ENCODE results near the gene GPR173. TPM values are rescaled to one million over a fixed set of nuclear protein-coding genes. Genes with fewer than 3 reads are reported as not detected.

Gene GPR173
- total RNA-seq, 2 experiments from 2014 or later, result 5.4 to 8.7 TPM

DNA sequence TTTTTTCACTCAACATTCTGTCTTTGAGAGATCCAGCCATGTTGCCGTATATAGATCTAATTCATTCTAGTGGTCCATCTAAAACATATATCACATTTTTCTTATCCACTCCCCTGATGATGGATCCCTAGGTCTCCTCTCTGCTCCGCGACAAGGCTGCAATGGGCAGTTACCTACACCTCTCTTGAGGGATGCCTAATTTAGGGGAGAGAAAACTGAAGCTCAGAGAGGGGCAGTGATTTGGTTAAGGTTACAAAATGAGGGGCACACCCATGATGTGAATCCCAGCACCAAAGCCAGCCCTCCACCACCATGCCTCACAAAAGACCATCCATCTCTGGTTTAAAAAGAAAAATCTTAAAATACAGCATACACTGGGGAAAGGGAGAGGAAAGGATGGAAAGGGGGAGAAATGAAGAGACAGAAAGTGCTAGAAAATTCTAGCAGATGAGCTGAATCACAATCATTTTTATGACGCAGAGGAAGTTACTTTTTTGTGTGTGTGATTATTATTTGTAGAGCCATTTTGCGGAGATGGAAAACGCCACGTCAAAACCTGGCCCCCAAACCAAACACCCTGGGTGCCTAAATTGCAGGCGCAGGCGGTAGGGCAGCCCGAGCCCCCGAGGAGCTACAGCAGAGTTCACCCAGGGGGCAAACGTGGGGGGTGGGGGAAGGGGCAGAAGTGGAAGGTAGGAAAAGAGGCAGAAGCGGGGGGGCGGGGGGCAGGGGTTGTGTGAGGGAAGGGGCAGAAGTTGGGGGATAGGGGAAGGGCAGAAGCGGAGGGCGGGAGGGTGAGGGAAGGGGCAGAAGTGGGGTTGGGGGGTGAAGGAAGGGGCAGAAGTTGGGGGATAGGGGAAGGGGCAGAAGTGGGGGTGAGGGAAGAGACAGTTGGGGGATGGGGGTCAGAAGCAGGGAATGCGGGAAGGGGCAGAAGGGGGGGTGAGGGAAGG is 32.3 kb downstream of the GPR173 start:
- Histone ChIP-seq H3K4me2 (ENCODE audit: low read length) (peak overlapping the region; percentile 31; the same call in 1 of the 2 replicates), H3K36me3 (ENCODE audit: insufficient read depth, low read length) (peaks cover 16% of the 10 kb centered on the region), H3K79me2 (ENCODE audit: insufficient read depth, low read depth, low read length) (peaks cover 11% of the 10 kb centered on the region; the same call in 1 of the 2 replicates), H3K9me2 (ENCODE audit: insufficient read depth, low read length) (no peaks in the 10 kb centered on the region), H3K4me3 (ENCODE audit: low read depth, low read length, poor library complexity, severe bottlenecking) (no peak overlapping the region), H4K20me1 (ENCODE audit: insufficient read depth, low read length) (peaks cover 5% of the 10 kb centered on the region; the same call in 1 of the 2 replicates), H2AFZ (ENCODE audit: low read length) (no peak overlapping the region), H3K4me1 (ENCODE audit: insufficient read depth, low read length, poor library complexity, severe bottlenecking) (peaks cover 14% of the 10 kb centered on the region), H3K9me3 (ENCODE audit: low read length) (no peaks in the 10 kb centered on the region), H3K27ac (ENCODE audit: low read depth, low read length, poor library complexity, severe bottlenecking) (no peak overlapping the region)
- ChIA-PET CTCF (ENCODE audit: unreplicated experiment) (no interaction called here), POLR2A (interaction anchor here (0.6 kb wide), 1 partner anchor 9 kb away, joined by 3 read pairs; no protein-coding TSS in a partner anchor)
- intact Hi-C loops (cut with micrococcal nuclease; ENCODE audit: unreplicated experiment), result no loop called here
- no peak for TF ChIP-seq EZH2phosphoT487 (IDR thresholded peaks at IDR 0.05; ENCODE audit: borderline replicate concordance, low read depth, low read length)
- TF ChIP-seq, protein P1, sequence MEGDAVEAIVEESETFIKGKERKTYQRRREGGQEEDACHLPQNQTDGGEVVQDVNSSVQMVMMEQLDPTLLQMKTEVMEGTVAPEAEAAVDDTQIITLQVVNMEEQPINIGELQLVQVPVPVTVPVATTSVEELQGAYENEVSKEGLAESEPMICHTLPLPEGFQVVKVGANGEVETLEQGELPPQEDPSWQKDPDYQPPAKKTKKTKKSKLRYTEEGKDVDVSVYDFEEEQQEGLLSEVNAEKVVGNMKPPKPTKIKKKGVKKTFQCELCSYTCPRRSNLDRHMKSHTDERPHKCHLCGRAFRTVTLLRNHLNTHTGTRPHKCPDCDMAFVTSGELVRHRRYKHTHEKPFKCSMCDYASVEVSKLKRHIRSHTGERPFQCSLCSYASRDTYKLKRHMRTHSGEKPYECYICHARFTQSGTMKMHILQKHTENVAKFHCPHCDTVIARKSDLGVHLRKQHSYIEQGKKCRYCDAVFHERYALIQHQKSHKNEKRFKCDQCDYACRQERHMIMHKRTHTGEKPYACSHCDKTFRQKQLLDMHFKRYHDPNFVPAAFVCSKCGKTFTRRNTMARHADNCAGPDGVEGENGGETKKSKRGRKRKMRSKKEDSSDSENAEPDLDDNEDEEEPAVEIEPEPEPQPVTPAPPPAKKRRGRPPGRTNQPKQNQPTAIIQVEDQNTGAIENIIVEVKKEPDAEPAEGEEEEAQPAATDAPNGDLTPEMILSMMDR (conservative IDR thresholded peaks at IDR 0.05; ENCODE audit: low read length), result no peak
- DNase-seq (ENCODE audit: low spot score), result no peak
- BruUV-seq (replicated peaks), result no TSS peak

DNA sequence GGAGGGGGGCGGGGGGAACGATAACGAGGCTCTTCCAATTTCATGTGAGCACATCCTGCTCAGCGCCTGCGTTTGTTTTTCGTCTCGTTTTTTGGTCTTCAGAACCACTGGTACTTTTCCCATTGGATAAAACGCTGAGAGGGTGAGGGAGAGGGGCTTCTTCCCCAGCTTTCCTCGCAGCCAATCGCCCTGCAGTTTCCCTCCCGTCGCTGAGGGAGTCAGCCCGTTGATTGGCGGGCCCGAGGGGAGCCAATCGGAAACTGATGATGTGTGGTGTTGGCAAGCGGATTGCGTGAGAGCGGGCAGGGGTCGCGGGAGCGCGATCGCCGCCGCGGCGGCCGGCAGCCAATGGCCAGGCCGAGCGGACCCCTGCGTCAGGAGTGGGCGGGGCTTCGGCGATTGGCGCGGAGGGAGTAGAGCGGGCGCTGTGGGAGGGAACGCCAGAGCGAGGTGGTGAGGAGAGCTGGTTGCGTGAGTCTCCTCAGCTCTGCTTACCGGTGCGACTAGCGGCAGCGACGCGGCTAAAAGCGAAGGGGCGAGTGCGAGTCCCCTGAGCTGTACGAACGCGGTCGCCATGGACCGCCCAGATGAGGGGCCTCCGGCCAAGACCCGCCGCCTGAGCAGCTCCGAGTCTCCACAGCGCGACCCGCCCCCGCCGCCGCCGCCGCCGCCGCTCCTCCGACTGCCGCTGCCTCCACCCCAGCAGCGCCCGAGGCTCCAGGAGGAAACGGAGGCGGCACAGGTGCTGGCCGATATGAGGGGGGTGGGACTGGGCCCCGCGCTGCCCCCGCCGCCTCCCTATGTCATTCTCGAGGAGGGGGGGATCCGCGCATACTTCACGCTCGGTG is 33.6 kb downstream of the GPR173 start, which contains the start of gene TSPYL2:
Gene TSPYL2, plus strand, starts transcription at position 443 of the 848 bp plus-strand sequence. Its CDS starts 132 bp downstream, at position 575.
- no TSS peak for BruUV-seq (replicated peaks)
- no peaks in the 10 kb centered on the region for H3K9me2 ChIP-seq (ENCODE audit: insufficient read depth, low read length)
- H3K4me3 ChIP-seq (ENCODE audit: low read depth, low read length, poor library complexity, severe bottlenecking), result peak within 1 kb of the TSS; percentile 93
- peaks cover 14% of the 10 kb centered on the region for H3K4me1 ChIP-seq (ENCODE audit: insufficient read depth, low read length, poor library complexity, severe bottlenecking)
- peak within 1 kb of the TSS; percentile 85 for H3K4me2 ChIP-seq (ENCODE audit: low read length)
- ChIA-PET CTCF (ENCODE audit: unreplicated experiment) (interaction anchor here (1.3 kb wide), 1 partner anchor 9 kb away, joined by 4 read pairs; no protein-coding TSS in a partner anchor), POLR2A (interaction anchor here (0.6 to 1.0 kb wide), 3 partner anchors 11 to 1555 kb away, joined by 3 to 5 read pairs (median 3); no protein-coding TSS in a partner anchor)
- peaks cover 5% of the 10 kb centered on the region; the same call in 1 of the 2 replicates for H4K20me1 ChIP-seq (ENCODE audit: insufficient read depth, low read length)
- peak; percentile 91 for DNase-seq (ENCODE audit: low spot score)
- H3K36me3 ChIP-seq (ENCODE audit: insufficient read depth, low read length), result peaks cover 28% of the 10 kb centered on the region
- H3K9me3 ChIP-seq (ENCODE audit: low read length), result no peaks in the 10 kb centered on the region
- H2AFZ ChIP-seq (ENCODE audit: low read length), result peak within 1 kb of the TSS; percentile 64; the same call in 1 of the 2 replicates
- peak within 1 kb of the TSS; percentile 45 for H3K27ac ChIP-seq (ENCODE audit: low read depth, low read length, poor library complexity, severe bottlenecking)
- TF ChIP-seq EZH2phosphoT487 (IDR thresholded peaks at IDR 0.05; ENCODE audit: borderline replicate concordance, low read depth, low read length), result no peak
- TF ChIP-seq, protein P1 (conservative IDR thresholded peaks at IDR 0.05; ENCODE audit: low read length), result no peak
- H3K79me2 ChIP-seq (ENCODE audit: insufficient read depth, low read depth, low read length), result peaks cover 11% of the 10 kb centered on the region; the same call in 1 of the 2 replicates
- intact Hi-C loops (cut with micrococcal nuclease; ENCODE audit: unreplicated experiment), result no loop called here

Data from OCI-LY7 (cell line).